Measurements from ENCODE around the gene SPTBN5.
A peak's percentile ranks its signal among the peaks of the same experiment; 100 is the strongest.

SPTBN5 gene

GRCh38 chr15:41881086-41881485 lies 12.8 kb downstream of the SPTBN5 start:
- Histone ChIP-seq H3K9ac (no peak overlapping the region), H3K27ac (no peak overlapping the region), H3K27me3 (peaks cover 11% of the 10 kb centered on the region), H3K4me3 (no peak overlapping the region), H3K4me2 (no peak overlapping the region), H4K20me1 (no peaks in the 10 kb centered on the region), H3K9me3 (no peaks in the 10 kb centered on the region), H3K36me3 (no peaks in the 10 kb centered on the region), H3K4me1 (peaks cover 49% of the 10 kb centered on the region)
- TF ChIP-seq Cebpa-rat (IDR thresholded peaks at IDR 0.05), result no peak

DNA sequence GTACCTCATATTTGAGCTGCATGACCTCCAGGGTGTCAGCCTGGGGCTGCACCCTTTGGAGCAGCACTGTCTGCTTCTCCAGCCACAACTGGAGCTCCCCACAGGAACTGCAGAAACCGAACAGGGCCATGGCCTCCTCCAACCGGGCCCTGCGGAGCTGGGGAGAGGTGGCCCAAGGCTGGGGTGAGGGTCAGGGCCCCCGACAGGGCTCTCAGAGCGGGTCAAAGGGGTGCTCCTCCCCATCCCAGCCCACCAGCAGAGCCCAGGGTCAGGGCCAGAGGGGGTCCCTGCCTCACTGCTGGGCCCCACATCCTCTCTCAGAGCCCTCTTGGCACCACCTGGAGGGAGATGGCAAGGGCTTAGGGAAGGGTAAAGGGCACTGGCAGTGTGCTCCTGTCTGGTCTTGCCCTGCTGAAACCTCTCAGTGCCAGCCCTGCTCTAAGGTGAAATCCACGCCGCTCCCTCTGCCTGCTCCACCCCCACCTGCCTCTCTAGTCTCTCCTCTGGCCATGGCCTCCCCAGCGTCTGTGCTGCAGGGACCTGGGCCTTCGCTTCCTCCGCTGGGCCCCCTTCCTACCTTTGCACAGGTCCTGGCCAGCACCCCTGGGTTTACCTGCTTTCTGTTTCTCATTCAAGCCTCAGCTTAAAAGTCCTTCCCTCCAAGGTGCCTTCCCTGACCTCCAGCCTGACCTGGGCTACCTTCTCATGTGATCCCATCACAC lies 13.5 kb downstream of the SPTBN5 start:
- no peak for TF ChIP-seq Cebpa-rat (IDR thresholded peaks at IDR 0.05)
- H3K4me2 ChIP-seq, result no peak overlapping the region
- H3K27me3 ChIP-seq, result peaks cover 11% of the 10 kb centered on the region
- H3K4me3 ChIP-seq, result no peak overlapping the region
- no peaks in the 10 kb centered on the region for H3K9me3 ChIP-seq
- no peak overlapping the region for H3K27ac ChIP-seq
- H3K4me1 ChIP-seq, result peaks cover 56% of the 10 kb centered on the region
- no peaks in the 10 kb centered on the region for H4K20me1 ChIP-seq
- no peak overlapping the region for H3K9ac ChIP-seq
- no peaks in the 10 kb centered on the region for H3K36me3 ChIP-seq

DNA sequence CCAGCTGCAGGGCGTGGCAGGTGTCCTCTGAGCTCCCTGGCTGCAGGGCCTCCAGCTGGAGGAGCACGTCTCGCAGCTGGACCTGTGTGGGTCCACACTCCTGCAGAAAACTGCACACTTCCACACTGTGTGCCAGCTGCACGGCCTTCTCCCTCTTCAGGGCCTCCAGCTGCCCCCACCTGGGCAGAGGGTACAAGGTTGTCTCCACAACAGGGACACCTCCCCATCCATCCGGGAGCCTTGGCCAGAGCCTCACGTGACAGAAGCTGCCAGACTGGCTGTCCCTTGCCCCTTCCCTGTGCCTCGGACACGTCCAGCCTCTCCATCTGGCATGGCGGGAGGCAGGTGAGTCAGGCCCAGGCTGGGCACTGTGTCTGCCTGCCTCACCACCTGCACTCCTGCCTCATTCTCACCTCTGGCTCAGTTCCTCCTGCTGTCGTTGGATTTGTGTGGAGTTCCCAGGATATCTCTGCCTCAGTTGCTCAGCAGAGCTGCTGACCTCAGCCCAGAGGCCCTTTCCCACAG lies 14.5 kb downstream of the SPTBN5 start:
- Histone ChIP-seq H3K9me3 (no peaks in the 10 kb centered on the region), H3K27me3 (peaks cover 11% of the 10 kb centered on the region), H3K4me1 (peaks cover 61% of the 10 kb centered on the region), H4K20me1 (no peaks in the 10 kb centered on the region), H3K36me3 (no peaks in the 10 kb centered on the region), H3K9ac (no peak overlapping the region), H3K27ac (no peak overlapping the region), H3K4me2 (no peak overlapping the region), H3K4me3 (no peak overlapping the region)
- no peak for TF ChIP-seq Cebpa-rat (IDR thresholded peaks at IDR 0.05)

DNA sequence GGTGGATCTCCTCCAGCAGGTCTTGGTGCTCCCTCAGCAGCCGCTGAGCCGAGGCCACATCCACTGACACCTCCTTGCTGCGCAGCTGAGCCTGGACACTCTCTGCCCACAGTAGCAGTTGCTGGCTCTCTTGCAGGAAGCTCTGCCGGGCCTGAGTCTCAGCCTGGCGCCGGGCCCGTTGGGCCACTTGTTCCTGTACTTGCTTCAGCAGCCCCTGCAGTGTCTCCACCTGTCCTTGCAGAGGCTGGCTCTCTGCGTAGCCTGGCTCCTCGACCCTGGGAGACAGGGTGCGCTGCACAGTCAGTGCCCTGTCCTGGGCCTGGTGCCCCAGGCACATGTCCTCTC lies 15.5 kb downstream of the SPTBN5 start:
- no peak for TF ChIP-seq Cebpa-rat (IDR thresholded peaks at IDR 0.05)
- Histone ChIP-seq H3K36me3 (no peaks in the 10 kb centered on the region), H3K4me1 (peaks cover 56% of the 10 kb centered on the region), H3K9ac (no peak overlapping the region), H3K9me3 (no peaks in the 10 kb centered on the region), H3K4me2 (peak overlapping the region; percentile 82), H3K27me3 (peaks cover 11% of the 10 kb centered on the region), H4K20me1 (no peaks in the 10 kb centered on the region), H3K27ac (peak overlapping the region; percentile 50; the same call in 1 of the 2 replicates), H3K4me3 (no peak overlapping the region)

DNA sequence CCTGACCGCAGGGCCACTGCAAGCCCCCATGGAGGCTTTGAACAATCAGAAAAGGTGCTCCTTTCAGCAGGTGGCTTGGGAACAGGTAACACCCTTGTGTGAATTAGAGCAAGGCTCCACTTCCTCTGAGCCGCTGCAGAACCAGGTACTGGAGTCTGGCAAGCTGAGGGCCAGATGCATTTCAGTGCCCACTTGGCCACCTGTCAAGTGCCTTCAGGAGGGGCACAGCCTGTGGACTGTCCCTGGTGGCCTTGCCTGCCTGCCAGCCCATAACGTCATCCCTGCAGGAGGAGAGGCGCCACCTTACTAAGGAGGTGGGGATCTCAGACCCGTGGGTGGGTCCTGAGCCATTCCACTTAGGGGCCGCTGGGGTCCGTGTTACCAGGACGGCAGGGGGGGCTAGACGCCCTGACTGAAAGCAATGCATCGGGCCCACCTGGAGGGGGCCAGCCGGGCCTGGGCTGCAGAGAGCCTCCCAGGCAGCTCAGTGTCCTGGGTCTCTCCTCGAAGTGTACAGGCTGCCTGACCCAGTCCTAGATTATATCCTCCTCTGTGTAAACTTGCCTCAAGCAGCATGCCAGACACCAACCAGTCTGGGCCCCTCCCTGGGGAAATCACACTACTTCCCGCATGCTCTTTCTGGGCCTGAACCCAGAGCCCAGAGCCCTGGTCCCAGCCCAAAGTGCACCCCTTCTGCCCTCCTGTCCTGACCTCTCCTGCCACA lies 16.1 kb downstream of the SPTBN5 start:
- H4K20me1 ChIP-seq, result no peaks in the 10 kb centered on the region
- no peak overlapping the region for H3K9ac ChIP-seq
- no peaks in the 10 kb centered on the region for H3K36me3 ChIP-seq
- H3K4me3 ChIP-seq, result no peak overlapping the region
- TF ChIP-seq Cebpa-rat (IDR thresholded peaks at IDR 0.05), result no peak
- no peaks in the 10 kb centered on the region for H3K9me3 ChIP-seq
- peaks cover 11% of the 10 kb centered on the region for H3K27me3 ChIP-seq
- H3K4me1 ChIP-seq, result peaks cover 51% of the 10 kb centered on the region
- peak overlapping the region; percentile 50; the same call in 1 of the 2 replicates for H3K27ac ChIP-seq
- H3K4me2 ChIP-seq, result peak overlapping the region; percentile 82

- Histone ChIP-seq H3K27ac (peak overlapping the region; percentile 71), H3K4me2 (peak overlapping the region; percentile 82)
- TF ChIP-seq Cebpa-rat (IDR thresholded peaks at IDR 0.05), result no peak
Measured at GRCh38 chr15:41876689-41877088, 17.2 kb downstream of the SPTBN5 start.

DNA sequence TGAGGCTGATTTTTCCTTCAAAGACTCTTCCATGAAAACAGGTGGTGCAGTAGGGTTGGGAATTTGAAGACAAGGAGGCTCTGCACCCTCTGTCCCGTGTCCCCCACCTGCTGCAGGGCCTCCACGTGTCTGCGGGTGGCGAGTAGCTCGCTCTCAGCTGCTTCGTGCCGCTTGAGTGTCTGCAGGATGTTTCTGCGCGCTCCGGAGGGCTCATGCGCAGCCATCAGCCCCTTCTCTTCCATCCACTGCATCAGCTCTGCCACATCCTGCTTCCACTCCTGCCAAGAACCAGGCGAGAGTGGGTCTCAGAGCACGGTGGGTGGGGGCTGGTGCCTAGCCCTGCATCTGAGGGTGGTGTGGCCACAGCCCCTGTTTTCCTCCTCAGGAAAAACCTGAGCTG lies 17.8 kb downstream of the SPTBN5 start:
- no peak for TF ChIP-seq Cebpa-rat (IDR thresholded peaks at IDR 0.05)
- peak overlapping the region; percentile 71 for H3K27ac ChIP-seq

More at GRCh38 chr15:41876689-41877088, 17.2 kb downstream of the SPTBN5 start:
- Histone ChIP-seq H3K4me3 (no peak overlapping the region), H4K20me1 (no peaks in the 10 kb centered on the region), H3K27me3 (peaks cover 9% of the 10 kb centered on the region), H3K36me3 (no peaks in the 10 kb centered on the region), H3K4me1 (peaks cover 43% of the 10 kb centered on the region), H3K9ac (no peak overlapping the region), H3K9me3 (no peaks in the 10 kb centered on the region)

DNA sequence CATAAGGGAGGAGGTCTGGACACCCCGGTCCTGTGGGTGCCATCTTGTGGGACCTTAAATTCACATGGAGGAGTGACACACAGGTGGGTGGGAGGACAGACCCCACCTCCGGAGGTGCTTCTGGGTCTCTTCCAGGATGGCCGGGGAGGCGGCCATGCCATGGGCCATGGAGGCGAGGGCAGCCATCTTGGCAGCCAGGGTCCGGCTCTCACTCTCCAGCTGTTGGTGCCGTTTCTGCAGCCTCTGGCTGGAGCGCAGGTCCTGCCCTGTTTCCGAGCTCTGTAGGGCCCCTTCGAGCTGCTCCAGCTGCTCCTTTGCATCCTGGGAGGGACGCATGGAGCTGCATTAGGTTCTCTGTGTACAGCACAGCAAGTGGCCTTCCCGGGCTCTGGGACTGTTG lies 19.1 kb downstream of the SPTBN5 start:
- Histone ChIP-seq H3K27ac (no peak overlapping the region), H3K9me3 (no peaks in the 10 kb centered on the region), H3K4me1 (peaks cover 53% of the 10 kb centered on the region), H3K4me2 (0 out of 2 replicates have a peak overlapping the region, but pooled peaks have one; percentile 82), H3K27me3 (no peaks in the 10 kb centered on the region), H3K4me3 (no peak overlapping the region), H3K36me3 (no peaks in the 10 kb centered on the region), H4K20me1 (no peaks in the 10 kb centered on the region), H3K9ac (no peak overlapping the region)
- TF ChIP-seq Cebpa-rat (IDR thresholded peaks at IDR 0.05), result no peak

More for the DNA sequence above, 17.8 kb downstream of the SPTBN5 start:
- H3K4me1 ChIP-seq, result peaks cover 42% of the 10 kb centered on the region
- H3K9ac ChIP-seq, result no peak overlapping the region
- no peaks in the 10 kb centered on the region for H4K20me1 ChIP-seq
- peaks cover 2% of the 10 kb centered on the region; the same call in 1 of the 2 replicates for H3K27me3 ChIP-seq
- H3K9me3 ChIP-seq, result no peaks in the 10 kb centered on the region
- peak overlapping the region; percentile 82 for H3K4me2 ChIP-seq
- H3K36me3 ChIP-seq, result no peaks in the 10 kb centered on the region
- H3K4me3 ChIP-seq, result no peak overlapping the region

DNA sequence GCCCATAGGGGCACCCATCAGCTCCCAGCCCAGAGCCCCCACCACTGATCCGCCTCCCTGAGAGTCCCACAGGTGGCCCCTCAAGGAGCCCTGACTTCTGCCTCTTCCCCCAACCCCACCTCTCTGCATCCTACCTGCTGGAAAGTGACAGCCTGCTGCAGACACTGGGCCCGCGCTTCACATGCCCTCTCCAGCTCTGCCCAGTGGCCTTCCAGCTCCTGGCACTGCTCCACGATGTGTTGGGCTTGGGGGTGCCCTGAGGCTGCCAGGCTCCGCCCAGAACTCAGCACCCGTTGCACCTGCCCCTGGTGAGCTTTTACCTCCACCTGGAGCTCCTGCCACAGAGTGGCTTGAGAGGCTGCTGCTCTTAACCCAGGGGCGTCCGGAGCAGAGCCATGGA lies 20.1 kb downstream of the SPTBN5 start:
- Histone ChIP-seq H3K9ac (no peak overlapping the region), H3K4me3 (no peak overlapping the region), H3K4me1 (peaks cover 53% of the 10 kb centered on the region), H3K4me2 (no peak overlapping the region), H3K27ac (no peak overlapping the region), H3K9me3 (no peaks in the 10 kb centered on the region), H3K27me3 (no peaks in the 10 kb centered on the region), H3K36me3 (no peaks in the 10 kb centered on the region), H4K20me1 (no peaks in the 10 kb centered on the region)
- no peak for TF ChIP-seq Cebpa-rat (IDR thresholded peaks at IDR 0.05)

DNA sequence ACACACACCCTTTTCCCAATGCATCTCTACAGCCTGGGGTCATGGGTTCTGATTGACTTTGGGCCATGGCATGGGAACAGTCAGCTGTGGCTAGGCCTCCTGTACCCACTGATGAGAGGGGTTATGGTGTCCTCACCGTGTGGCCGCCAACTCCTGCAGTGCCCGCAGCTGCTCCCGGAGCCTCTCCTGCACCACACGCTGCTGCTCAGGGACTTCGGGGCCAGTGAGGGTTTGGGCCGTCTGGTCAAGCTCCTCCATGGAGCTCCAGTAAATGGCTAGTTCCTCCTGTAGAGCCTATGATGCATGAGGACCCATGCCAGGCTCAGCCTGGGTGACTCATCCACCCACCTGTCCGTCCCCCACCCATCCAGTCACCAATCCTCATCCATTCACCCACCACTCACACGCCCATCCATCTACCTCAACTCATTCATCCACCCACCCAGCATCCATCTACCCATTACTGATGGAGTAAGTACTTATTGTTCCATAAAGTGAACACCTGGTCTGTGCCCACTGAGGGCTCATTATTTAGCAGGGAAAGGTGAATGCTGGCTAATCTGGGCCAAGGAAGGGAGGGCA lies 21.6 kb downstream of the SPTBN5 start:
- no peak overlapping the region for H3K4me2 ChIP-seq
- no peaks in the 10 kb centered on the region for H3K9me3 ChIP-seq
- TF ChIP-seq Cebpa-rat (IDR thresholded peaks at IDR 0.05), result no peak
- H3K27ac ChIP-seq, result no peak overlapping the region
- H3K4me3 ChIP-seq, result no peak overlapping the region
- no peaks in the 10 kb centered on the region for H3K27me3 ChIP-seq
- no peak overlapping the region for H3K9ac ChIP-seq
- peaks cover 44% of the 10 kb centered on the region for H3K4me1 ChIP-seq
- H4K20me1 ChIP-seq, result no peaks in the 10 kb centered on the region
- H3K36me3 ChIP-seq, result no peaks in the 10 kb centered on the region
